PC-3 (cell line): ENCODE data around the gene PQBP1.

Experiments
- CTCF ChIP-seq: fragments of 300-600 bp; sonication (generic); conservative IDR thresholded peaks from 2 replicates; pipeline ENCODE4 v1.5.1; 2017; ENCODE audit warnings: antibody characterized with exemption, low read depth, mild to moderate bottlenecking, low read length
- EZH2 ChIP-seq: fragments of 300-600 bp; sonication (generic); IDR thresholded peaks from one replicate; pipeline ENCODE4 v1.6.1; 2017; ENCODE audit warnings: antibody characterized with exemption, mild to moderate bottlenecking, low read length; ENCODE audit not compliant: unreplicated experiment

GRCh38 chrX:48910926-48911411, 13.2 kb downstream of the PQBP1 start:
- TF ChIP-seq CTCF, result no peak
- TF ChIP-seq EZH2, result no peak
